ENCODE data around the gene FLT1.

FLT1 gene

GRCh38 chr13:28251466-28251865 is 243.5 kb downstream of the FLT1 start:
- no peak for DNase-seq (ENCODE audit: low read depth)
- no peak overlapping the region for H3K4me3 ChIP-seq (ENCODE audit: low read depth, low read length)
- TF ChIP-seq CTCF (IDR thresholded peaks at IDR 0.05; ENCODE audit: control insufficient read depth, extremely low read depth, insufficient read depth), result no peak

- DNase-seq (ENCODE audit: low read depth), result no peak
- no peak overlapping the region for H3K4me3 ChIP-seq (ENCODE audit: low read depth, low read length)
- TF ChIP-seq CTCF (IDR thresholded peaks at IDR 0.05; ENCODE audit: control insufficient read depth, extremely low read depth, insufficient read depth), result no peak
These were observed 244.4 kb downstream of the FLT1 start for GRCh38 chr13:28250542-28250941.
